Adrenal gland (tissue), 12 donors: Measurements from ENCODE around the gene GBA2. TPM values are rescaled to one million over a fixed set of nuclear protein-coding genes. Genes with fewer than 3 reads are reported as not detected.

Source experiments
- DNase-seq, 7 donors: peaks; one replicate each; pipeline ENCODE4 v3.0.0-alpha.2; 2019 to 2020
- H3K27ac ChIP-seq, 5 donors: fragments of 200-600 bp; sonication (generic) in 4 of 5; 1 replicate in 3 of 5; 2 replicates in 2 of 5; pipeline versions ENCODE4 v1.5.1 to v1.8.0; 2016 to 2020; ENCODE audit warnings: mild to moderate bottlenecking in 1 of 5
- H3K27me3 ChIP-seq: fragments of 200-600 bp; 2 replicates; pipeline ENCODE4 v1.8.0; 2021
- H3K36me3 ChIP-seq, 2 donors: fragments of 200-600 bp; replicated peaks in 1 of 2; 1 replicate in 1 of 2; 2 replicates in 1 of 2; pipeline versions ENCODE4 v1.5.1 to v1.8.0; 2018 to 2022
- H3K4me1 ChIP-seq, 2 donors: fragments of 200-600 bp; replicated peaks in 1 of 2; 1 replicate in 1 of 2; 2 replicates in 1 of 2; pipeline versions ENCODE4 v1.5.1 to v1.8.0; 2018 to 2021
- H3K4me3 ChIP-seq, 4 donors: fragments of 200-600 bp; sonication (generic) in 3 of 4; one replicate each; pipeline ENCODE4 v1.5.1; 2016 to 2018
- H3K9me3 ChIP-seq, 3 donors: fragments of 200-600 bp; sonication (generic) in 1 of 3; replicated peaks in 1 of 3; 1 replicate in 2 of 3; 2 replicates in 1 of 3; pipeline versions ENCODE4 v1.5.1 to v1.8.0; 2016 to 2021
- CTCF ChIP-seq, 6 experiments: fragments of 450-650 bp in 4 of 6; fragments of 200-600 bp in 2 of 6; sonication (generic) in 1 of 6; IDR thresholded peaks; 1 replicate in 5 of 6; 2 replicates in 1 of 6; pipeline versions ENCODE4 v1.5.1 to v1.8.0; 2016 to 2021; ENCODE audit warnings: antibody characterized with exemption in 6 of 6, mild to moderate bottlenecking in 2 of 6, moderate library complexity in 1 of 6
- POLR2A ChIP-seq, 2 donors: fragments of 450-650 bp; IDR thresholded peaks; one replicate each; pipeline ENCODE4 v1.6.1; 2017; ENCODE audit warnings: antibody characterized with exemption in 2 of 2, mild to moderate bottlenecking in 2 of 2, moderate library complexity in 1 of 2
- WGBS, 4 donors: extraction: QIAGEN DNeasy Blood & Tissue Kit in 2 of 4; methylation state at CpG; one replicate each; pipeline versions ENCODE4 v1.1.5 to v1.1.7; 2013 to 2017; 5-methylcytosine and 5-hydroxymethylcytosine counted together
- intact Hi-C, 2 donors: fragments of 100-400 bp; cut with DNase I; formaldehyde crosslinking; loops; one replicate each; pipeline versions ENCODE4 v1.14.1 to v1.15.0; 2022 to 2023
- polyA plus RNA-seq, 3 donors: library from polyadenylated mRNA; stranded (reverse); fragments of 200-250 nt in 2 of 3; fragments of 350-450 nt in 1 of 3; fragmentation: Illumina TruSeq in 1 of 3; extraction: RNeasy Lipid Tissue Mini Kit (QIAGEN cat#74804) in 1 of 3; gene quantifications; one replicate each; pipeline ENCODE4 v1.2.3, GENCODE V29; 2013 to 2014
- total RNA-seq, 9 donors: library from RNA; depleted of rRNA in 4 of 9; stranded (reverse); fragments of >200 nt in 4 of 9; fragments of 120-200 nt in 1 of 9; fragmentation: NEBNext Ultra II Directional in 1 of 9; extraction: Animal tissue kit (Norgen Biotek cat#: 25700) in 1 of 9; gene quantifications; one replicate each; pipeline versions ENCODE4 v1.1.0 to v1.2.4, GENCODE V29; 2013 to 2023
- donor health status: healthy with polysubstance abuse.
- donor health status: Bipolar disorder and iron deficiency.
- donor health status: DM: yes; HTN: yes; CAD: no.
- donor health status: DM: no; HTN: no; CAD: no.
- donor health status: DM: no; HTN: no; CAD: no.
- donor health status: DM: yes; HTN: yes; CAD: no.

The GBA2 gene
- total and polyA plus RNA-seq, 12 donors: 28.5 to 84.8 (median 52.7) TPM

GRCh38 chr9:35793461-35793860 lies 44.4 kb upstream of the GBA2 start:
- intact Hi-C loops: loop anchor here in 1 of 2 donors (5.0 kb wide), 2 partner anchors 34 to 89 kb away; partner anchors contain the start of genes FAM221B and TMEM8B
- no peak overlapping the region for H3K27ac ChIP-seq
- H3K36me3 ChIP-seq: no peaks in the 10 kb centered on the region
- H3K9me3 ChIP-seq: no peaks in the 10 kb centered on the region
- H3K4me3 ChIP-seq: no peak overlapping the region
- WGBS, 4 donors: 64 to 80% (median 71%) methylated on average over 2 of the region's 2 CpGs
- H3K27me3 ChIP-seq: no peaks in the 10 kb centered on the region
- no peak for TF ChIP-seq POLR2A (IDR thresholded peaks at IDR 0.05)
- H3K4me1 ChIP-seq: peaks cover 5 to 23% of the 10 kb centered on the region in 2 donors
- DNase-seq: no peak

- 86 to 96% (median 93%) methylated on average over 7 to 14 of the region's 14 CpGs for WGBS, 4 donors
- TF ChIP-seq POLR2A (IDR thresholded peaks at IDR 0.05) (no peak), CTCF (IDR thresholded peaks at IDR 0.05) (no peak)
- no peak overlapping the region for H3K27ac ChIP-seq
- H3K4me1 ChIP-seq: peaks cover 5 to 23% of the 10 kb centered on the region in 2 donors
- no peaks in the 10 kb centered on the region for H3K9me3 ChIP-seq
- H3K4me3 ChIP-seq: no peak overlapping the region
- H3K36me3 ChIP-seq: no peaks in the 10 kb centered on the region
- intact Hi-C loops: loop anchor here in 1 of 2 donors (5.0 kb wide), 2 partner anchors 34 to 89 kb away; partner anchors contain the start of genes FAM221B and TMEM8B
- no peaks in the 10 kb centered on the region for H3K27me3 ChIP-seq
- DNase-seq: no peak
These were observed 43.8 kb upstream of the GBA2 start for GRCh38 chr9:35792826-35793225.

GRCh38 chr9:35792024-35792813 lies 43.2 kb upstream of the GBA2 start:
- no peaks in the 10 kb centered on the region for H3K9me3 ChIP-seq
- TF ChIP-seq POLR2A (IDR thresholded peaks at IDR 0.05) (no peak), CTCF (IDR thresholded peaks at IDR 0.05) (no peak)
- WGBS, 4 donors: 80 to 86% (median 84%) methylated on average over 20 to 34 of the region's 34 CpGs
- H3K36me3 ChIP-seq: no peaks in the 10 kb centered on the region
- peak in 1 of 7 donors; percentile 52 for DNase-seq
- H3K27ac ChIP-seq: peak overlapping the region in 2 of 5 donors; percentile 29 to 82
- H3K4me1 ChIP-seq: peaks cover 5 to 23% of the 10 kb centered on the region in 2 donors
- no peaks in the 10 kb centered on the region for H3K27me3 ChIP-seq
- peak overlapping the region in 2 of 4 donors; percentile 33 to 62 for H3K4me3 ChIP-seq
- intact Hi-C loops: loop anchor here in 1 of 2 donors (5.0 kb wide), 2 partner anchors 35 to 90 kb away; partner anchors contain the start of genes FAM221B and TMEM8B

GRCh38 chr9:35791297-35791921 lies 42.4 kb upstream of the GBA2 start, which contains the start of gene NPR2:
Gene NPR2, plus strand, starts transcription at chr9:35791591. Its CDS starts 818 bp downstream, at chr9:35792409.
- H3K27me3 ChIP-seq: no peaks in the 10 kb centered on the region
- H3K9me3 ChIP-seq: no peaks in the 10 kb centered on the region
- peak; percentile 18 to 31 for TF ChIP-seq POLR2A (IDR thresholded peaks at IDR 0.05)
- peak in 2 of 6 experiments; percentile 5 to 22 for TF ChIP-seq CTCF (IDR thresholded peaks at IDR 0.05)
- peak within 1 kb of the TSS in 2 of 4 donors; percentile 33 to 62 for H3K4me3 ChIP-seq
- peak within 1 kb of the TSS in 3 of 5 donors; percentile 29 to 82 (median 64) for H3K27ac ChIP-seq
- peaks cover 5 to 23% of the 10 kb centered on the region in 2 donors for H3K4me1 ChIP-seq
- WGBS, 4 donors: 9 to 47% (median 22%) methylated on average over 15 to 64 of the region's 64 CpGs
- DNase-seq: peak in 5 of 7 donors; percentile 31 to 47 (median 39)
- H3K36me3 ChIP-seq: no peaks in the 10 kb centered on the region
- intact Hi-C loops: loop anchor here (2.0 to 5.0 kb wide), 4 partner anchors 33 to 91 kb away; partner anchors contain the start of genes FAM221B (in 1 of the 2) and TMEM8B (in 1 of the 2)
